Neural crest cell (in vitro differentiated cells): ENCODE measurements around the gene AJAP1. TPM values are rescaled to one million over a fixed set of nuclear protein-coding genes. Genes with fewer than 3 reads are reported as not detected.

ENCODE experiments used
- DNase-seq: peaks from one replicate; pipeline ENCODE4 v3.0.0; 2021; ENCODE audit warnings: low read depth, mixed read lengths, low spot score
- H3K27ac Mint-ChIP-seq: one replicate; pipeline ENCODE4 v1.8.0; 2021; ENCODE audit warnings: mild to moderate bottlenecking, mixed read lengths; ENCODE audit not compliant: unreplicated experiment
- H3K27me3 Mint-ChIP-seq: 2 replicates; pipeline ENCODE4 v1.8.0; 2021; ENCODE audit warnings: low read depth, mild to moderate bottlenecking, mixed read lengths
- H3K36me3 Mint-ChIP-seq: 2 replicates; pipeline ENCODE4 v1.8.0; 2021; ENCODE audit warnings: low read depth, mild to moderate bottlenecking, mixed read lengths
- H3K4me1 Mint-ChIP-seq: 2 replicates; pipeline ENCODE4 v1.8.0; 2021; ENCODE audit warnings: mixed read lengths
- H3K4me3 Mint-ChIP-seq: one replicate; pipeline ENCODE4 v1.8.0; 2021; ENCODE audit warnings: mild to moderate bottlenecking, mixed read lengths
- H3K9me3 Mint-ChIP-seq: 2 replicates; pipeline ENCODE4 v1.8.0; 2021; ENCODE audit warnings: mixed read lengths
- CTCF ChIP-seq: fragments of 200-600 bp; sonication (generic); conservative IDR thresholded peaks from 2 replicates; pipeline ENCODE4 v1.5.0; 2021; ENCODE audit warnings: antibody characterized with exemption, mild to moderate bottlenecking
- total RNA-seq: library from RNA; stranded (reverse); gene quantifications from 2 replicates; pipeline ENCODE4 v1.2.1, GENCODE V29; 2021

Gene AJAP1
- total RNA-seq, 1 donor from 2014 or later = 1.4 TPM

- peak; percentile 69 for DNase-seq
- no peaks in the 10 kb centered on the region for H3K36me3 Mint-ChIP-seq
- no peak overlapping the region for H3K27ac Mint-ChIP-seq
- H3K4me3 Mint-ChIP-seq = peak overlapping the region; percentile 90
- no peaks in the 10 kb centered on the region for H3K9me3 Mint-ChIP-seq
- peaks cover 78% of the 10 kb centered on the region for H3K27me3 Mint-ChIP-seq
- peaks cover 16% of the 10 kb centered on the region for H3K4me1 Mint-ChIP-seq
- peak; percentile 90 for TF ChIP-seq CTCF
Observed at GRCh38 chr1:4655674-4656532, 1.5 kb downstream of the AJAP1 start.

GRCh38 chr1:4656533-4657140 lies 2.2 kb downstream of the AJAP1 start:
- no peaks in the 10 kb centered on the region for H3K36me3 Mint-ChIP-seq
- DNase-seq = no peak
- no peaks in the 10 kb centered on the region for H3K9me3 Mint-ChIP-seq
- peaks cover 73% of the 10 kb centered on the region for H3K27me3 Mint-ChIP-seq
- TF ChIP-seq CTCF = peak; percentile 42
- no peak overlapping the region for H3K27ac Mint-ChIP-seq
- H3K4me1 Mint-ChIP-seq = peaks cover 16% of the 10 kb centered on the region
- peak overlapping the region; percentile 90 for H3K4me3 Mint-ChIP-seq

DNA sequence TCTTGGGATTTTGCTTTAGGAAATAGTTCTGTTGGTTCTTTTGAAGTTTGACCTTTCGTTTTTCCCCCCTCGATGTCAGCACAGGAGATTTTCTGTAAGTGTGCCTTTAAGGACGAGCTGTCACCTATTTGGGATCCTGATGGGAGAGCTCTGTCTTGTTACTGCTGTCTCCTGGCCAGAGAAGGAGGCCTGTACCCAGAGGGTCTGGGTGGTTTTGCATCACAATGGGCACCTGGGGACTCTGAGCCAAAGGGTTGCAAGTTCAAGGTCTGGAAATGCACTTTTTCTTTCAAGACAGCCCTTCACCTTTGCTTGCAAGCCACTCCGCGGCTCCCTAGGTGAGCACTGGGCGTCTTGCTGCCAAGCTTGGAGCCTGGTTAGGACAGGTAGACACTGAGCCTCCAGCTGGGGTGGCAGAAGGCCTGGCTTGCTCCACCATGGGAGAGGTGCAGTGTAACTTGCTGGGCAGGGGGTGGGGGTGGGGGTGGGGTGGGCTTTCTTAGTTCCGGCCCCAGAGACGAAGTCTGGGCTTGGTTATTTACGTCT lies 2.9 kb downstream of the AJAP1 start:
- no peak for DNase-seq
- H3K27ac Mint-ChIP-seq = no peak overlapping the region
- peaks cover 16% of the 10 kb centered on the region for H3K4me1 Mint-ChIP-seq
- no peaks in the 10 kb centered on the region for H3K9me3 Mint-ChIP-seq
- H3K36me3 Mint-ChIP-seq = no peaks in the 10 kb centered on the region
- no peak overlapping the region for H3K4me3 Mint-ChIP-seq
- peaks cover 75% of the 10 kb centered on the region for H3K27me3 Mint-ChIP-seq
- TF ChIP-seq CTCF = no peak

DNA sequence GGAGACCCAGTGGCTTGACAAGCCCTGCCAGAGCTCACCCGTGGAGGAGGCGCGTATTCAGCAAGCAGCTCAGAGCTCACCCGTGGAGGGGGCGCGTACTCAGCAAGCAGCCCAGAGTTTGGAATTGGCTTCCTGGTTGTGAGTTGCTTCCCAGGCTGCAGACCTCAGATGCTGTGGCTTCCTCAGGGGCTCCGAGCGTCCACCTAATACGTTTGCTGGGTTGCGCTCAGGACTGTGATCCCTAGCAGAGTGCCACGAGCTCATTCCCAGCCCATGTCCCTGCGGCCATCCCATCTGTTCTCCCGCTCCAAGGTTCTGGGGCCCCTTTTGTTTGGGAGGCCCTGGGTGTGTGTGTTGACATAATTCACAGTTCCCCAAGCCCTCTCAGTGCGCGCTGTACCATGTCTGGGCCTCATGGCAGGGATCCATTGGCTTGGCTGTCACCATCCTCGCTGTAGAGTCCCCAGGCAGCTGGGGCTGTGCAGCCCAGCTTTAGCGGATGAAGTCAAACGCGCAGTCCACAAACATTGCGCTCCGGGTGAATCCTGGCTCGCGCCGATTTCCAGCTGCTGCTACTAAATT lies 3.6 kb downstream of the AJAP1 start:
- no peak for TF ChIP-seq CTCF
- no peak overlapping the region for H3K27ac Mint-ChIP-seq
- peaks cover 72% of the 10 kb centered on the region for H3K27me3 Mint-ChIP-seq
- H3K36me3 Mint-ChIP-seq = no peaks in the 10 kb centered on the region
- no peak for DNase-seq
- H3K4me1 Mint-ChIP-seq = peaks cover 16% of the 10 kb centered on the region
- peak overlapping the region; percentile 49 for H3K4me3 Mint-ChIP-seq
- no peaks in the 10 kb centered on the region for H3K9me3 Mint-ChIP-seq

DNA sequence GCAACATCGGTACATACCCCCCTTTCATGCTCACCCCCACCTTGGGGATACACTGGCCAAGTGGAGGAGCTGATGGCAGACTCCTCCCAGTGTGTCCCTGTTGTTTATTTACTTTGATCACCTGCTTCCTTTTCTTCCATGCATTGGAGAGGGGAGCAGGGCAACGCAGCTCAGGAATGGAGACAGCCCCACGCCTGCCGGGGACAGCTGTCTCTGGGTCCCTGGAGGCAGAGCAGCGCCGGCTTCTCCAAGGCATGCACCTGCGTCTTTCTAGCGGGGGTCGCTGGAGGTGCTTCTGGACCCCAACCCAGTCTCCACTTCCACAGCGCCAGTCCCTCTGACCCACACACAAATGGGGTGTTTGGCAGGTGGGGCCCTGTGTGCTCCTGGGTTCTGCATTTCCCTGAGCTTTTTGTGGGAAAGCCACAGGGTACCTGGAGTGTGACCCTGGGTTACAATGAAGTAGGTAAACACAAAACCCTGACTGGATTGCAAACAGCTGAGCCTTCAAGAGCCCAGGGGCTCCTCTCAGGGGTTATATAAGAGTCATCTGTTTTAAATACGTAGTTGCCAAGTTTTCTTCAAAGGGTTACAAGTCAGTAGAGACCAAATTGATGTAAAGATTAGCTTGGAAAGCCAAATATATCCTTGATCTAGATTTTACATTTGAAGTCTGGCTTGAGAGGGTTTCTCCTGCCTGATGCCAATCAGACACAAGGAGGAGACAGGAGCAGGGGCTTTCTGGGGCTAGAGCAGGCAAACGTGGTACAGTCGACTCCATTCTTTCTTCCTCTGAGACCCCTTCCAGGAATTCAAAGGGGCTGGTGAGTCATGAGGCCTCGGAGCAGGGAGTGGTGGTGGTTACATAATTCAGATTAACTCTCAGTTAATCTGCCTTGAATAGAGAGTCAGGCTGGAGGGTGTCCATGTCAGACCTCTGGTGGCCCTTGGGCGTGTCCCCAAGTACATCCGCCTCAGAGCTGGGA lies 4.5 kb downstream of the AJAP1 start:
- Mint-ChIP-seq H3K9me3 (no peaks in the 10 kb centered on the region), H3K36me3 (no peaks in the 10 kb centered on the region), H3K27ac (no peak overlapping the region), H3K4me3 (peak overlapping the region; percentile 49), H3K27me3 (peaks cover 63% of the 10 kb centered on the region), H3K4me1 (peaks cover 16% of the 10 kb centered on the region)
- DNase-seq = no peak
- TF ChIP-seq CTCF = no peak
